GM11168 (cell line): Measurements from ENCODE around the gene TSACC.

ENCODE experiments used
- in situ Hi-C: fragments of 300-500 bp; cut with MboI; formaldehyde crosslinking; loops from one replicate; pipeline ENCODE4 v1.12.0; 2022; ENCODE audit warnings: low sequenced_read_pairs; ENCODE audit not compliant: unreplicated experiment

The TSACC gene

DNA sequence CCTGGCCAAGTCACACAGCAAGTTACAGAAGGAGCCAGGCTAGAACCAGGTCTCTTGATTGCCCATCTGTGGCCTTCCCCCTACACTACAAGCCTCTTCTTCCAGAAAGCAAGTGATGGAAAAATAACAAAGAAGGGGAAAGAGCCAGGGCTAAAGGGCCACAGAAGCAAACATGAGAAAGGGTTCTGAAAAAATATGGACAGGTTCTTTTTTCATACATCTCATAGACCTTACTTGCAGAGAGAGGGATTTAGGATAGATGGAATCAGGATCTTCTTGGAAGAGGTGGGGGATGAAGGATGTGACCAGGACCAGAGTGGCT lies 33.9 kb downstream of the TSACC start:
- in situ Hi-C loops, result no loop called here

DNA sequence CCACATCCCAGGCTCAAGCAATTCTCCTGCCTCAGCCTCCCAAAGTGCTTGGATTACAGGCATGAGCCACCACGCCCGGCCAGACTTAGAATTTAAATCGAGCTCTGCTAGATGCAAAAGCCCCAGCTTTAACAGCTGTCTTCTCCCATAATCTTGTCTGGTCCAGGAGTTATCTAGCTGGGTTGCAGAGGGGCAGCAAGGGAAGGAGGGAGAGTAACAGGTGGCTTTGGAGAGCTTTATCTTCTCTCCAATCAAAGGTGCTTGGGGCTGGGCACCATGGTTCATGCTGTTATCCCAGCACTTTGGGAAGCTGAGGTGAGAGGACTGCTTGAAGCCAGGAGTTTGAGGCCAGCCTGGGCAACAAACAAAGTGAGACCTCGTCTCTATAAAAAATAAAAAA lies 34.5 kb downstream of the TSACC start:
- in situ Hi-C loops, result no loop called here

DNA sequence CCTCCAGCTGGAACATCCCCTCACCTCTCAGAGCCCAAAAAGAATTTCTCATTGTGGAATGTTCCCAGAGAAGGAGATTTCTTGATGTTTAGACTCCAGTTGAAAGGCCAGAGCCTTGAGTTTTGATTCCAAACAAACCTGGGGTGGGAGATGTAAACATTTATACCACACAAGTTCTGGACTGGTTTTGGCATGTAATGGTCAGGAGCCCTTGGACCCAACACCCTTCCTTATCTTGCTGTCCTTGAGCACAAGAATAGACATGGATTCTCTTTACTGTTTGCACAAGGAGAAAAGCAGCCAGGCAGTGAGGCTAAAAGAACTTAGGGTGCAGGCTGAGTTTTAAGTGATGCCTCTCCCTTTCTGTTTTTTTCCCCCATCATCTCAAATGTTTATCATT lies 35.2 kb downstream of the TSACC start:
- in situ Hi-C loops, result no loop called here

DNA sequence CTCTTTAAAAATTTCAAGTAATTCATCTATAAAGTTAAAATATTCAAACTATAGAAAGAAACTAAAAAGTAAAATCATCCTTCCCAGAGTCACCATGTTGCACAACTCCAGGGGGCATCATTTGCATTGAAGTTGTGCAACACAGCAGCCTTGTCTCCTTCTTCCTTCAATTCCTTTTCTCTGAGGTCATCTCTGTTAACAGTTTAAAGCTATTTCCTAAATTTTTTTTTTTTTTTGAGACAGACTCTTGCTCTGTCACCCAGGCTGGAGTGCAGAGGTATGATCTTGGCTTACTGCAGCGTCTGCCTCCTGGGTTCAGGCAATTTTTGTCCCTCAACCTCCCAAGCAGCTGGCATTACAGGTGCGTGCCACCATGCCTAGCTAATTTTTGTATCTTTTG lies 37.8 kb downstream of the TSACC start:
- in situ Hi-C loops, result no loop called here

DNA sequence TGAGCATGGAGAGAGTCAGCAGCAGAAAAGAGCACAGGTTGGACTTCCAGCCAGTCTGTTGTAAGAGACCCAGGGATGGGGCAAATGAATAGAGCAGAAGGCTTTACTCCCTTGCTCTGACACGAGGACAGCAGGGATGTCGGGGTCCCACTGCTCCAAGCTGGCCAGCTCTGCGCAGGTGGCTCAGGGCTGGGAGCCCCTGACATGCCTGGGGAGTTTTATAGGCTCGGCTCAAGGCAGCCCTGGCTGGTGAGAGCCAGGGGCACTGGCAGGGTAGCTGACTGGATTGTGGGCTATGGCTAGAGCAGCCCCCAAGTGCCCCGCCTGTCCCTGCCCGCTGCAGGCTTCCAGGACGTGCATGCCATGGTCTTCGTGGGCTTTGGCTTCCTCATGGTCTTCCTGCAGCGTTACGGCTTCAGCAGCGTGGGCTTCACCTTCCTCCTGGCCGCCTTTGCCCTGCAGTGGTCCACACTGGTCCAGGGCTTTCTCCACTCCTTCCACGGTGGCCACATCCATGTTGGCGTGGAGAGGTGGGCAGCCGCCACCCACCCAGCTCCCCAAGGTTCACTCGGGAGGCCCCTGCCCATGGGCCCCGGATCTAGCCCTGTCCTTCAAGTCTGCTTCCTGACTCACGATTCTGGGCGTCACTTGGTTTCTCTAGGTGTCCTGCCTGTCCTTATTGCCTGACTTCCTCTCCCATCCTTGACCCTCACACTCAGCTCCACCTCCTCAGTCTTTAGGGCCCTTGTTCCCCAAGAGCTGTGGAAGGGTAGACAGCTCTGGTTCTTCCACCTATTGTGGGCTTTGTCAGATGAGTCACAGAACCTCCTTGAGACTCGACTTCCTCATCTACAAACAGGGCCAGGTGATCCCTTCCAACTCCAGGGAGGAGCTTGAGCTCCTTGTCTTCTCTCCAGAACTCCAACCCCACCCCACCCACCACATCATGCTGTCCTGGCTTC lies 38.9 kb downstream of the TSACC start:
- in situ Hi-C loops, result no loop called here

DNA sequence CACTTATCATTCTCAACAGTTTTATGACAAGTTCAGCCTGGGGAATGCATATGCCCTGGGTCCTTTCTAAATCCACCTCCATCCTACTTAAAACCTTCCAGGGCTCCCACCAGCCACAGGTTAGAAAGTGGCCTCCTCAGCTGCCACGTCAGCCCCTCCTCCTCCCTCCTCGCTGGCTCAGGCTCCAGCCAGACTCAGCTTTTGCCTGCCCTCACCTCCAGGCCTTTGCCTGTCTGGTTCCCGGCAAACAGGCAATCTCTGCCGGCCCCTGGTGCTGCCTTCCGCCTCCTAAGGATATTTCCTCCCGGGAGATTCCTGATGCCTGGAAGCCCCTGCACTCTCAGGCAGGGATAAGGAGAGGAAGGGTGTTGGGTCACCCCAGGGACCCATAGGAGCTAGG lies 40.2 kb downstream of the TSACC start:
- in situ Hi-C loops, result no loop called here

DNA sequence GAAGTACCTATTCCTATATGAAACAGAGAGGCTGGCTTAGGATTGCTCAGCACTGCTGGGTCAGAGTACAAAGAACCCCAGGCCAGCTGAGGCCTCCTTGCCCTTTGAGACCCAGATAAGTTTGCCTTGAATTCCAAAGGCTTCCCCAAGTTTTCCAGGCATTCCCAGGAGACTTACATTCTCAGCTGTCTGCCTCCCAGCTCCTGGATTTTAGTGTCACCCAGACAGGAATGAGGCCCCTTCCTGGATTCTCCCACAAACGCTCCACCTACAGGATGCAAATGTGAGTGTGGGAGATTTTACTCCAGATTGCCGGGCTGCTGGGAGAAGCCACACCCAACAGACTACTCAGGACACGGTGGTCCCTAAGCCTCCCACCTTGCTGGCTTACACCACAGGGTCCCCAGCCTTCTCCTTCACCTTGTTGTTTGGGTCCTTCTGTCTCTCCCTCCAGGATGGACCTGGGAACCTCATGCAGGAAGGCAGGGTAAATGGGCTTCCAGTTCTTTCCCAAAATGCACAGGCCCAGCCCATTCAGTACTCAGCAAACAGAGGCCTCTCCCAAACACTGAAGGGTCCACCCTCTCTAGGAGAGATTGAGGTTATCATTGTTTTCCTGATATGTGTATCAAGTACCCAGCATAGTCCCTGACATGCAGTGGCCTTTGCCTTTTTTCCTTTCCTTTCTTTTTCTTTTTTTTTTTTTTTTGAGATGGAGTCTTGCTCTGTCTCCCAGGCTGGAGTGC lies 41.3 kb downstream of the TSACC start:
- in situ Hi-C loops, result loop anchor here (5.0 kb wide), 2 partner anchors 73 to 228 kb away; no protein-coding TSS in a partner anchor

DNA sequence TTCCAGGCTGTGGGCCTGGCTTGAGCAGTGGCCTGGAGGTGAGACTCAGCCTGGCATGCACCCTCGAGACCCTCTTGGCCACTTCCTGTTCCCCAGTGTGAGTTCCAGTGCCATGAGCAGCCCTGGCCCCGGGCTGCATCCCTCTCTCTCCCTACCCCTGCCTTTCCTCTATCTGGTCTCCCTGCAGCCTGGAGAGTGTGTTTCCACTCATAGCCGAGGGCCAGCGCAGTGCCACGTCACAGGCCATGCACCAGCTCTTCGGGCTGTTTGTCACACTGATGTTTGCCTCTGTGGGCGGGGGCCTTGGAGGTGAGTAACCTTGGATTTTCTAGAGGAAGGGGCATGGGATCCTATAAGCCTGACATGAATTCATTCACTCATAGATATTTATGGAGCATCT lies 44.2 kb downstream of the TSACC start:
- in situ Hi-C loops, result loop anchor here (5.0 kb wide), 2 partner anchors 70 to 225 kb away; no protein-coding TSS in a partner anchor

DNA sequence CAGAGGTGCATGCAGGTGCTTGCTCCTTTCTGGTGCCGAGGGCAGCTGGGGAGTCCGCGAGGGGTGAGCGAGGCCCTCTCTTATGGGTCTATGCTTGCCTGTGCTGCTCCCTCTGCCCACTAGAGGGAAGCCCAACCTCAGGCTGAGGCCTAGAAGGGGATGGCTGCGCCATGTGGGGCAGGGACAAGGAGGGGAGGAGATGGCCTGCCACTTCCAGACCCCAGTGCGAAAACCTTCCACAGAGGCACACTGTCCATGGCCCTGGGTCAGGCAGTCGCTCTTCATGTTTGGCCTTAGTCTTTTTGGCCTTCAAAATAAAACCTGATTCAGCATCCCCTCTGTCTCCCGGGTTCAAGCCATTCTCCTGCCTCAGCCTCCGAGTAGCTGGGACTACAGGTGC lies 44.7 kb downstream of the TSACC start:
- in situ Hi-C loops, result loop anchor here (5.0 kb wide), 2 partner anchors 69 to 224 kb away; no protein-coding TSS in a partner anchor

DNA sequence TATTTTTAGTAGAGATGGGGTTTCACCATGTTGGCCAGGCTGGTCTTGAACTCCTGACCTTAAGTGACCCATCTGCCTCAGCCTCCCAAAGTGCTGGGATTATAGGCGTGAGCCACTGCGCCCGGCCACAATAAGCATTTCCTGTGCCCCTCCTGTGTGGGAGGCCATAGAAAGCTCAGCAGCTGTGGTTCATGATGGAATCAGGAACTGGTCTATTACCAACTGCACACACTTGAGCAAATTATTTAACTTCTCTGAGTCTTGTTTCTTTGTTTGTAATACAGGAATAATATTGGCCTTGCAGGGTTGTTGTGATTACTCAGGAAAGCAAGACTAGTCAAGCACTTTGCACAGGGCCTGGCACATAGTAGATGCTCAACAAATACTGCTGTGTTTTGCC lies 45.7 kb downstream of the TSACC start:
- in situ Hi-C loops, result loop anchor here (5.0 kb wide), 2 partner anchors 68 to 223 kb away; no protein-coding TSS in a partner anchor

DNA sequence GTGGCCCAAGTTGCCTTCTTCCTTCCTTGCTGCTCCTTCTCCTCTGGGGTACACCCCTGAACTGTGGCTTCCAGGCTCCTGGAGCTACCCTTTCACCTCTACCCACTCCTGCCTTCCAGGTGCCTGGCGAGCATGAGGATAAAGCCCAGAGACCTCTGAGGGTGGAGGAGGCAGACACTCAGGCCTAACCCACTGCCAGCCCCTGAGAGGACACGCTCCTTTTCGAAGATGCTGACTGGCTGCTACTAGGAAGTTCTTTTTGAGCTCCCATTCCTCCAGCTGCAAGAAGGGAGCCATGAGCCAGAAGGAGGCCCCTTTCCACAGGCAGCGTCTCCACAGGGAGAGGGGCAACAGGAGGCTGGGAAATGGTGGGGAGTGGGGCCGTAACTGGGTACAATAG lies 46.3 kb downstream of the TSACC start:
- in situ Hi-C loops, result loop anchor here (5.0 kb wide), 2 partner anchors 68 to 223 kb away; no protein-coding TSS in a partner anchor

DNA sequence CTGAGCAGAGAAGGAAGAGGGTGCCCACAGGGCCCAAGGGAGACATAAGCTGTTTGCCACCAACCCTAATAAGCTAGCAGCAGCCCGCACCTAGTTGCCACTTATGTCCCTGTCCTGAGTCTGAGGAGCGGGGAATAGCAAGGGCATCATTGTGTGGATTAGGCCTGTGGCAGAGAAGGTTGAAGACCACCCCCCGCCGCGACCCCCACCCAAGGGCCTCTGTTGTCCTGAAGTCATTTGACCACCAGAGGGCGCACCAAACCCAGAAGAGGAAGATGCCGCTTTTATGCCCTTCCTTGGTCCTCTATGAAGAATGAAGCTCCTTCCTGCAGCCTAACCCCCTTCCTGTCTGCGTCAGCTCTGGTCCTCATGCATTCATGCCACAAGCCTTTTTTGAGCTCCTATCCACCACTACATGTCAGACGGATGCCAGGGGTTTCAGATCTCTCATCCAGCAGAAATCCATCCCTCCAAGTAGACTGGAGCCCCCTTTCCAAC lies 47.3 kb downstream of the TSACC start:
- in situ Hi-C loops, result no loop called here

DNA sequence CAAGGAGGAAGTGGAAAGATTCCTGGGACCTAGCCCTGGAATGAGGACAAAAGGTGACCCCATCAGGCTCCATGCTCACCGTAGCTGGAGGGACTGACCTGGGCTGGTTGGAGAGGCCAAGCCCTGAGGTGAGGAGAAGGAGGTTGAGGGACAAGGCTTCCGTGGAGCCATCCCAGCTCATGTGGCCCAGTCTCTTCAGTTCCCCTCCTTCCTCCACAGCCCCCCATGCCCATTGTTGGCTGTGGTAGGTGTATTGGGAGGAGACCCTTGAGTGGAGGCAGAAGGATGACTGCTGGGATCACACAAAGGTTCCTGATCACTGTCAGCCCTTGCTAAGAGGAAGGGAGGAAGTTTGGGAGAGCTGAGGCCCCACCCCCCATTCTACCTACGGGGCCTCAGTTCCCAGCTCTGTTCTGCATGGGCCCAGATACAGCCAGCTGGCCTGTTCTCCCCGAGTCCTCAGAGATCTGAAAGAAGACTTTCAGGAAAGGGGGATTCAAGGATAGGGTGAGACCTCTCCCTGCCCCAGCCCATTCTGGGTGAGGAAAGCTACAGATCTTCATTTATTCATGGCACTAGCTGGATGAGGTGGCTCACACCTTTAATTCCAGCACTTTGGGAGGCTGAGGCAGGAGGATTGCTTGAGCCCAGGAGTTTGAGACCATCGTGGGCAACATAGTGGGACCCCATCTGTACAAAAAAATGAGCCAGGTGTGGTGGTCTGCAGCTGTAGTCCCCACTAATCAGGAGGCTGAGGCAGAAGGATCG lies 48.0 kb downstream of the TSACC start:
- in situ Hi-C loops, result no loop called here

DNA sequence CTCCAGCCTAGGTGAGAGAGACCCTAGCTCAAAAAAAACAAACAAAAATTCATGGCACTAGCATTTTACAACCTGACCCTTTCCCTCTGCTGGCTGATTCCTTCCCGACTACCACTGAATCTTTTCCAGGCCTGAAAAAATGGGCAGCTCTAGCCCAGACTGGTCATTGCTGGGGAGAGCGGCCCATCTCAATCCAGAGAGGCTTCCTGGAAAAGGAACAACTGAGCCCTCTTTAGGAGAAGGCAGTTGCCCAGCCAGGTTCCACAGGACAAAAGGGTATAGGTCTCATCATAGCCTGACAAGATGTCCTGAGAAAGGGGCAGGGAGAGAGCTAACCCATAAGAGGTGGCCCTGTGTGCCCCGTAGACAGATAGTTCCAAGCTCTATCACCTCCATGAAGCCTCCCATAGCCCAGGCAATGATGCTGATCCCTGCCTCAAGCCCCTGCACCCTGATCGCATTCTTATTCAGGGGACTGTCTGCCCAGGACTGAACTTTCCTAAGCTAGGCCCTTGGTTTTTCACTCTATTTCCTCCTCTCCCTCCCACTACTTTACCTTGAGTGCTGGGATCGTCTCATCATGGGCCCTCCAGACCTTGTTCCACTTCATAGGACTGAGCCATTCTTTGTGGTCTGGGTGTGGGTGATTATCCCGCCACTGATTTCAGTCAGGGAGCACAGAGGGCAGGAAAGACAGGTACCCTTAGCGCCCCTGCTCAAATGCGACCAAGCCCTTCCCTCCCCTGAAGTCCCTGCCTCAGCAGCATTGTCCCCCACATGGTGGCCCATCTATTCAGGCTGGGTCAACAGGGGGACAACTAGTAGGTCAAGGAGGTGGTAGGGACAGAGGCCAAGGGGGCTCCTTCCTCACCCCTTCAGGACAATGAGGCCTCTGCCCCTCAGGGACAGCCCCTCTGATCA lies 48.9 kb downstream of the TSACC start:
- in situ Hi-C loops, result no loop called here

DNA sequence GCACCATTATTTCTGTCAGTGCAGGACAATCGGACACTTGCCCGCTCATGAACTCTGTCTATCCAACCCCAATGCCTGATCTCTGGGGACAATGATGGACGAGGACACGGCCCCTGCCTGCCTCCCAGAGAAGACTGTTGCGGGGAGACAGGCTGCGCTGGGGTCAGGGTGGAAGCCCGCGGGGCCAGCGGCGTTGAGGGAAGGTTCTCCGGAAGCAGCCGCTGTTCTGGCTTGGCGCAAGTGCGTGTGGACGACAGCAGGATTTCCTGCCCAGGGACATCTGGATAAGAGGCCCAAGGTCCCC lies 49.5 kb downstream of the TSACC start:
- in situ Hi-C loops, result no loop called here

DNA sequence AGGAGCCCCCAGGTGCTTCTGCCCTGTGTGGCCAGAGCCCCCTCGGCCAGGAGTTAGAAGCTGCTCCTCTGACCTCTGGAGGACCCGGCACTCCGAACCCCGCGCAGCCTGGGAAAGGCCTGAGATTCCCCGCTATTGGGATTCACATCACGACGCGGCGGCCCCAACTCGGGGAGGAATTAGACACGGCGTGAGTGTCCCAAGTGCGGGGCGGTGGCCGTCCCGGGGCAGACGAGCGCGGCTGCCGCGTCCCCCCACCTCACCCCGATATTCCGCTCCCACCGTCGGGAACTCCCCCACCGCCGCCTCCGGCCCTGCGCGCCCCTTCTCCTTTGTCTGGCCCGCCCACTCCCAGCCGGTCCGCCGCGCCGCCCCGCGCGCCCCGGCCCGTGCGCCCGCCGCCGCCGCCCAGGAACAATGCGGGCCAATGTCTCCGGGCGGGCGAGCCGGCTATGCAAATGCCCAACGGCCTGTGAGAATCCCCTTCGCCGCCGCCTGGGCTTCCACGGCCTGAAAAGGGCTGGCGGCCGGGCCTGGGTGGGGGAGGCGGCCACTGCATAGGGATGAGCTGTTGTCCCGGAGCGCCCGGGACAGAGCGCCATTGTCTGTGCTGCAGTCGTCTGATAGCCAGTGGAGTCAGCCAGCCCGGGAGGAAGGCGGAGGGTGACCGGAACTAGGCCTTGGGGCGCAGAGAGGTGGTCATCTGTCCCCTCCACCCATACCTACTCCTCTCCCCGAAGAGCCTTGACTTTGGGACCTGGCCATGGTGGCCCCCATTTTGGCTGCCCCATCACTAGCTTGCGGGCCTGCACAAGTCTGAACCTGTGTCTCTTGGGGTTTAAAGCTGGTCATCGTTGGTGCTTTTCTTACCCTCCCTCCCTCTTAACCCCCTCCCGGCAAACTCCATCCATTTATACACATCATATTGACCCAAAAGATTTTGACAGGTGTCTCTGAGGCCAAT lies 50.1 kb downstream of the TSACC start:
- in situ Hi-C loops, result no loop called here

DNA sequence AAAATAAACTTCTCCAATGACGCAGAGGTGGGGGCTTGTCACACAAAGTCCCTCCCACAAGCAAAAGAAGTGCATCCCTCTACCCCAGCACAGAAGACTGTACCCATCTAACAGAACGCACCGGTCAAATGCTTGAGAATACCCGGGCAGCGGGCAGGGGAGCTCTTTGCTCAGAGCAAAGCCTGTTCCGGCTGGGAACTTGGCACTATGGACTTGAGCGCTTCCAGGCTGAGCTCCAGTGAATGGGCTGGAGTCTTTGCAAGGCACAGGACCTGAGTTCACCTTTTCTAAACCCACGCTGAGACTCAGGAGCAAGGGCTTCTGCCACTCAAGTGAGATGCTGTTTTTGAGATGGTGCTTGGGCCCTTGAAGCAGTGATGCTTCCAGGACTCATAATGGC lies 51.0 kb downstream of the TSACC start:
- in situ Hi-C loops, result no loop called here
